HepG2 (cell line): Measurements from ENCODE around the gene CCNT2. TPM values are rescaled to one million over a fixed set of nuclear protein-coding genes. Genes with fewer than 3 reads are reported as not detected.
A peak's percentile ranks its signal among the peaks of the same experiment; 100 is the strongest.

Experiments
- FOXP1 ChIP-seq, 2 experiments: fragments of 450-650 bp in 1 of 2; IDR thresholded peaks; 2 replicates each; pipeline ENCODE4 v1.6.1; 2017 to 2018; ENCODE audit warnings: antibody characterized with exemption in 1 of 2
- HIVEP1 ChIP-seq: sonication (generic); formaldehyde crosslinking; IDR thresholded peaks from 2 replicates; pipeline ENCODE4 v1.4.0; 2020; ENCODE audit warnings: mild to moderate bottlenecking, missing genetic modification reagents
- HOXA5 ChIP-seq: sonication (generic); formaldehyde crosslinking; IDR thresholded peaks from 2 replicates; pipeline ENCODE4 v1.4.0; 2020; ENCODE audit warnings: missing genetic modification reagents
- MAF1 ChIP-seq: sonication (generic); formaldehyde crosslinking; IDR thresholded peaks from 2 replicates; pipeline ENCODE4 v1.5.0; 2020; ENCODE audit warnings: missing genetic modification reagents, borderline replicate concordance
- MEIS2 ChIP-seq: sonication (generic); formaldehyde crosslinking; IDR thresholded peaks from 2 replicates; pipeline ENCODE4 v1.9.0; 2021; ENCODE audit warnings: mild to moderate bottlenecking, missing genetic modification reagents
- MIER2 ChIP-seq: IDR thresholded peaks from 2 replicates; pipeline ENCODE4 v1.6.1; 2016; ENCODE audit warnings: missing biosample characterization, missing genetic modification reagents
- MNT ChIP-seq: fragments of 450-650 bp; IDR thresholded peaks from 2 replicates; pipeline ENCODE4 v1.6.1; 2016
- POLR2G ChIP-seq: fragments of 200-400 bp; formaldehyde crosslinking; IDR thresholded peaks from 2 replicates; pipeline ENCODE4 v1.6.1; 2018; ENCODE audit warnings: mild to moderate bottlenecking, low read depth, low read length, moderate library complexity
- RNF2 ChIP-seq: fragments of 450-650 bp; conservative IDR thresholded peaks from 2 replicates; pipeline ENCODE4 v1.6.1; 2016; ENCODE audit warnings: low read depth
- SALL2 ChIP-seq: sonication (generic); formaldehyde crosslinking; IDR thresholded peaks from 2 replicates; pipeline ENCODE4 v1.8.1; 2023; ENCODE audit warnings: mild to moderate bottlenecking, missing genetic modification reagents, inconsistent platforms
- SMYD3 ChIP-seq: sonication (generic); formaldehyde crosslinking; IDR thresholded peaks from 2 replicates; pipeline ENCODE4 v1.8.1; 2023; ENCODE audit warnings: mild to moderate bottlenecking, missing genetic modification reagents
- ZFP36L1 ChIP-seq: sonication (generic); formaldehyde crosslinking; IDR thresholded peaks from 2 replicates; pipeline ENCODE4 v1.8.0; 2022; ENCODE audit warnings: mild to moderate bottlenecking, missing genetic modification reagents, moderate library complexity
- ZNF317 ChIP-seq: sonication (generic); formaldehyde crosslinking; IDR thresholded peaks from 2 replicates; pipeline ENCODE4 v1.5.0; 2020; ENCODE audit warnings: mild to moderate bottlenecking, missing genetic modification reagents
- ZNF33B ChIP-seq: sonication (generic); formaldehyde crosslinking; IDR thresholded peaks from 2 replicates; pipeline ENCODE4 v1.5.1; 2020; ENCODE audit warnings: mild to moderate bottlenecking, missing genetic modification reagents
- ZNF350 ChIP-seq: sonication (generic); formaldehyde crosslinking; IDR thresholded peaks from 2 replicates; pipeline ENCODE4 v1.4.0; 2020; ENCODE audit warnings: mild to moderate bottlenecking, low read depth, missing genetic modification reagents, borderline replicate concordance
- ZNF430 ChIP-seq: sonication (generic); formaldehyde crosslinking; IDR thresholded peaks from 2 replicates; pipeline ENCODE4 v1.9.0; 2021; ENCODE audit warnings: mild to moderate bottlenecking, missing genetic modification reagents
- ZNF605 ChIP-seq: sonication (generic); formaldehyde crosslinking; IDR thresholded peaks from 2 replicates; pipeline ENCODE4 v1.8.0; 2022; ENCODE audit warnings: mild to moderate bottlenecking, missing genetic modification reagents
- ZNF652 ChIP-seq: IDR thresholded peaks from 2 replicates; pipeline ENCODE4 v1.6.1; 2016; ENCODE audit warnings: low read depth, borderline replicate concordance
- ZNF660 ChIP-seq: sonication (generic); formaldehyde crosslinking; IDR thresholded peaks from 2 replicates; pipeline ENCODE4 v1.5.1; 2020; ENCODE audit warnings: mild to moderate bottlenecking, low read depth, missing genetic modification reagents, borderline replicate concordance
- ZNF879 ChIP-seq: sonication (generic); formaldehyde crosslinking; IDR thresholded peaks from 2 replicates; pipeline ENCODE4 v1.8.1; 2023; ENCODE audit warnings: missing genetic modification reagents
- polyA plus RNA-seq, 8 experiments: library from polyadenylated mRNA; depleted of rRNA in 3 of 8; stranded (reverse) in 7 of 8; unstranded in 1 of 8; fragments of >200 nt; fragmentation: Illumina TruSeq in 4 of 8; extraction: Trizol in 4 of 8; gene quantifications; 2 replicates each; pipeline versions ENCODE4 v1.2.1 to v1.2.3, GENCODE V29; 2011 to 2016; ENCODE audit warnings: low read depth in 4 of 8, missing spikeins in 1 of 8, mixed read lengths in 1 of 8; ENCODE audit not compliant: insufficient read depth in 1 of 8
- total RNA-seq, 5 experiments: library from RNA; depleted of rRNA; stranded (reverse); fragments of >200 nt; fragmentation: Illumina TruSeq; extraction: Trizol; gene quantifications; 2 replicates each; pipeline ENCODE4 v1.2.3, GENCODE V29; 2016; ENCODE audit warnings: low read depth in 1 of 5
- TF ChIP-seq, protein P1 (sequence below): sonication (generic); formaldehyde crosslinking; IDR thresholded peaks from 2 replicates; pipeline ENCODE4 v1.8.0; 2022; ENCODE audit warnings: mild to moderate bottlenecking, missing genetic modification reagents, moderate library complexity
- TF ChIP-seq, protein P2 (sequence below): IDR thresholded peaks from 2 replicates; pipeline ENCODE4 v1.6.1; 2018; ENCODE audit warnings: missing genetic modification reagents, mild to moderate bottlenecking, missing compliant biosample characterization
- TF ChIP-seq, protein P3 (sequence below): sonication (generic); formaldehyde crosslinking; conservative IDR thresholded peaks from 2 replicates; pipeline ENCODE4 v1.4.0; 2020; ENCODE audit warnings: missing genetic modification reagents

Gene CCNT2
- total and polyA plus RNA-seq, 2 of the 13 experiments (the other 11 are each of a cell fraction or from before 2014, with no cell fraction given) = 22.1 to 34.4 TPM

GRCh38 chr2:134918526-134919340 lies at the start of gene CCNT2 (continued):
- TF ChIP-seq ZNF660 (CRISPR knock-in tag) (no peak), ZNF652 (no peak), ZNF317 (CRISPR knock-in tag) (peak; percentile 79; the same call in 1 of the 2 replicates), POLR2G (no peak; the same call in 1 of the 2 replicates), MEIS2 (peak; percentile 60), HIVEP1 (peak; percentile 82; the same call in 1 of the 2 replicates), ZNF430 (CRISPR knock-in tag) (no peak; the same call in none of the 2 replicates), MIER2 (peak; percentile 47), HOXA5 (no peak; the same call in 1 of the 2 replicates), SMYD3 (CRISPR knock-in tag) (no peak), ZNF350 (0 out of 2 replicates have a peak, but pooled peaks have one; percentile 71), ZFP36L1 (CRISPR knock-in tag) (no peak), ZNF879 (CRISPR knock-in tag) (no peak), RNF2 (no peak), MAF1 (CRISPR knock-in tag) (no peak), ZNF605 (0 out of 2 replicates have a peak, but pooled peaks have one; percentile 74), MNT (peak; percentile 88), FOXP1 (IDR thresholded peaks at IDR 0.05) (peak; percentile 42; the same call in 1 of the 2 replicates), FOXP1 (CRISPR knock-in tag; IDR thresholded peaks at IDR 0.05) (peak; percentile 12; the same call in 1 of the 2 replicates), SALL2 (CRISPR knock-in tag) (peak; percentile 84), ZNF33B (CRISPR knock-in tag) (no peak)
- TF ChIP-seq, protein P1, sequence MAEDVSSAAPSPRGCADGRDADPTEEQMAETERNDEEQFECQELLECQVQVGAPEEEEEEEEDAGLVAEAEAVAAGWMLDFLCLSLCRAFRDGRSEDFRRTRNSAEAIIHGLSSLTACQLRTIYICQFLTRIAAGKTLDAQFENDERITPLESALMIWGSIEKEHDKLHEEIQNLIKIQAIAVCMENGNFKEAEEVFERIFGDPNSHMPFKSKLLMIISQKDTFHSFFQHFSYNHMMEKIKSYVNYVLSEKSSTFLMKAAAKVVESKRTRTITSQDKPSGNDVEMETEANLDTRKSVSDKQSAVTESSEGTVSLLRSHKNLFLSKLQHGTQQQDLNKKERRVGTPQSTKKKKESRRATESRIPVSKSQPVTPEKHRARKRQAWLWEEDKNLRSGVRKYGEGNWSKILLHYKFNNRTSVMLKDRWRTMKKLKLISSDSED = no peak
- TF ChIP-seq, protein P2, sequence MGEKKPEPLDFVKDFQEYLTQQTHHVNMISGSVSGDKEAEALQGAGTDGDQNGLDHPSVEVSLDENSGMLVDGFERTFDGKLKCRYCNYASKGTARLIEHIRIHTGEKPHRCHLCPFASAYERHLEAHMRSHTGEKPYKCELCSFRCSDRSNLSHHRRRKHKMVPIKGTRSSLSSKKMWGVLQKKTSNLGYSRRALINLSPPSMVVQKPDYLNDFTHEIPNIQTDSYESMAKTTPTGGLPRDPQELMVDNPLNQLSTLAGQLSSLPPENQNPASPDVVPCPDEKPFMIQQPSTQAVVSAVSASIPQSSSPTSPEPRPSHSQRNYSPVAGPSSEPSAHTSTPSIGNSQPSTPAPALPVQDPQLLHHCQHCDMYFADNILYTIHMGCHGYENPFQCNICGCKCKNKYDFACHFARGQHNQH (CRISPR knock-in tag) = peak; percentile 92
- TF ChIP-seq, protein P3, sequence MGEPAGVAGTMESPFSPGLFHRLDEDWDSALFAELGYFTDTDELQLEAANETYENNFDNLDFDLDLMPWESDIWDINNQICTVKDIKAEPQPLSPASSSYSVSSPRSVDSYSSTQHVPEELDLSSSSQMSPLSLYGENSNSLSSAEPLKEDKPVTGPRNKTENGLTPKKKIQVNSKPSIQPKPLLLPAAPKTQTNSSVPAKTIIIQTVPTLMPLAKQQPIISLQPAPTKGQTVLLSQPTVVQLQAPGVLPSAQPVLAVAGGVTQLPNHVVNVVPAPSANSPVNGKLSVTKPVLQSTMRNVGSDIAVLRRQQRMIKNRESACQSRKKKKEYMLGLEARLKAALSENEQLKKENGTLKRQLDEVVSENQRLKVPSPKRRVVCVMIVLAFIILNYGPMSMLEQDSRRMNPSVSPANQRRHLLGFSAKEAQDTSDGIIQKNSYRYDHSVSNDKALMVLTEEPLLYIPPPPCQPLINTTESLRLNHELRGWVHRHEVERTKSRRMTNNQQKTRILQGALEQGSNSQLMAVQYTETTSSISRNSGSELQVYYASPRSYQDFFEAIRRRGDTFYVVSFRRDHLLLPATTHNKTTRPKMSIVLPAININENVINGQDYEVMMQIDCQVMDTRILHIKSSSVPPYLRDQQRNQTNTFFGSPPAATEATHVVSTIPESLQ = no peak; the same call in 1 of the 2 replicates
